AG10803 (cell line): ENCODE results near the gene CACNA1E.

Experiments used
- DNase-seq: peaks from one replicate; pipeline ENCODE4 v3.0.0; 2010; ENCODE audit warnings: low read depth
- H3K4me3 ChIP-seq: 2 replicates; pipeline ENCODE4 v1.5.1; 2011; ENCODE audit warnings: mild to moderate bottlenecking, low read length, control low read depth
- CTCF ChIP-seq: conservative IDR thresholded peaks from 2 replicates; pipeline ENCODE4 v1.5.1; 2011; ENCODE audit warnings: mild to moderate bottlenecking, low read length, control low read depth, inconsistent platforms

The CACNA1E gene

GRCh38 chr1:181778640-181779260, 295.4 kb downstream of the CACNA1E start:
- no peak overlapping the region for H3K4me3 ChIP-seq
- no peak for TF ChIP-seq CTCF
- no peak for DNase-seq

GRCh38 chr1:181779343-181779742, 296.0 kb downstream of the CACNA1E start:
- no peak for TF ChIP-seq CTCF
- no peak overlapping the region for H3K4me3 ChIP-seq

GRCh38 chr1:181783208-181783607, 299.9 kb downstream of the CACNA1E start:
- H3K4me3 ChIP-seq: no peak overlapping the region
- no peak for TF ChIP-seq CTCF
- no peak for DNase-seq

More at GRCh38 chr1:181779343-181779742, 296.0 kb downstream of the CACNA1E start:
- DNase-seq: no peak

- no peak overlapping the region for H3K4me3 ChIP-seq
- no peak for DNase-seq
- no peak for TF ChIP-seq CTCF
These were observed 300.8 kb downstream of the CACNA1E start for GRCh38 chr1:181784039-181784683.

- no peak for TF ChIP-seq CTCF
- peak; percentile 5 for DNase-seq
These were observed 306.1 kb downstream of the CACNA1E start for GRCh38 chr1:181789395-181789794.

GRCh38 chr1:181791721-181792120, 308.4 kb downstream of the CACNA1E start:
- no peak for DNase-seq
- TF ChIP-seq CTCF: no peak
- H3K4me3 ChIP-seq: no peak overlapping the region

More at GRCh38 chr1:181789395-181789794, 306.1 kb downstream of the CACNA1E start:
- H3K4me3 ChIP-seq: no peak overlapping the region

- no peak for TF ChIP-seq CTCF
- no peak overlapping the region for H3K4me3 ChIP-seq
- no peak for DNase-seq
These were observed 310.5 kb downstream of the CACNA1E start for GRCh38 chr1:181793831-181794230.
